ENCODE data around the gene CCNC.

DNA sequence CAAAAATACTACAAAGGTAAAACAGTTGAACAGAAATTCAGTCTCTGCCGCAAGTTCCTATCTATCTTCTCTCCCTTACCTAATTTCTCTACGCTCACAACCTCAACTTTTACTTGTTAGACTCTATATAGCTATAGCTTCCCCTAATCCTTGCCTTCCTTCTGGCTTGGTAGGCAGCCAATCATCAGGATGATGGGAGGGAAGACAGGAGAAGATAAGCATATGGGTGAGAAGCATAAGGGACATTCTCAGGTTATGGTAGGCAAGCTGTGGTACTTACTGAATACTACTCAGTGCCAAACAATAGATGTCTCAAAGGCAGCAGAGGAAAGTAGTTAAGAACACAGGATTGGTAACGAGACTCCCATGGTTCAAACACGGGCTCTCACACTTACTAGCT lies 7.8 kb downstream of the CCNC start:
- TF ChIP-seq, protein P1, sequence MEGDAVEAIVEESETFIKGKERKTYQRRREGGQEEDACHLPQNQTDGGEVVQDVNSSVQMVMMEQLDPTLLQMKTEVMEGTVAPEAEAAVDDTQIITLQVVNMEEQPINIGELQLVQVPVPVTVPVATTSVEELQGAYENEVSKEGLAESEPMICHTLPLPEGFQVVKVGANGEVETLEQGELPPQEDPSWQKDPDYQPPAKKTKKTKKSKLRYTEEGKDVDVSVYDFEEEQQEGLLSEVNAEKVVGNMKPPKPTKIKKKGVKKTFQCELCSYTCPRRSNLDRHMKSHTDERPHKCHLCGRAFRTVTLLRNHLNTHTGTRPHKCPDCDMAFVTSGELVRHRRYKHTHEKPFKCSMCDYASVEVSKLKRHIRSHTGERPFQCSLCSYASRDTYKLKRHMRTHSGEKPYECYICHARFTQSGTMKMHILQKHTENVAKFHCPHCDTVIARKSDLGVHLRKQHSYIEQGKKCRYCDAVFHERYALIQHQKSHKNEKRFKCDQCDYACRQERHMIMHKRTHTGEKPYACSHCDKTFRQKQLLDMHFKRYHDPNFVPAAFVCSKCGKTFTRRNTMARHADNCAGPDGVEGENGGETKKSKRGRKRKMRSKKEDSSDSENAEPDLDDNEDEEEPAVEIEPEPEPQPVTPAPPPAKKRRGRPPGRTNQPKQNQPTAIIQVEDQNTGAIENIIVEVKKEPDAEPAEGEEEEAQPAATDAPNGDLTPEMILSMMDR (IDR thresholded peaks at IDR 0.05; ENCODE audit: low read depth, low read length), result no peak
- TF ChIP-seq EZH2phosphoT487 (IDR thresholded peaks at IDR 0.05; ENCODE audit: low read depth), result no peak
